ENCODE data around the gene EP400. TPM values are rescaled to one million over a fixed set of nuclear protein-coding genes. Genes with fewer than 3 reads are reported as not detected.

The EP400 gene
- total and polyA plus RNA-seq, 9 donors: 19.6 to 60.7 (median 44.0) TPM

DNA sequence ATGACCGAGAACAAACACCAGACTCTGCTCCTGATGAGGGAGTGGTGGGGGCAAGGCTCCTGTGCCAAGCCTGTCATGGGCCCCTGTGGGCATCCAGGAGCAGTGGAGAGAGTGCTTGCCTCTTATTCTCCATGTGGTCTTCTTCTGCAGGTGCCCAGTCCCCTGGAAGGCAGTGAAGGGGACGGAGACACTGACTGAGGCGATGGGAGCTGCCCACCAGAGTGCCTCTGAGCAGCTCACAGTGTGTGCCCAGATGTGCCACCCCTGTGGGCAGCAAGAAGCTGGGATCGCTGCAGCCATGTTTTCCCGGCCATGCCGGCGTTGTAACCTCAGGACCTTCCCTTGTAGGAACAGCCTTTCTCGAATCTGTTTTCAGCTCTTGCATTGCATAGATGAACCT lies 6.4 kb upstream of the EP400 start:
- DNase-seq: peak in 2 of 5 donors; percentile 15 to 27
- Histone ChIP-seq H3K27ac (no peak overlapping the region), H3K4me1 (ENCODE audit: insufficient read depth) (no peaks in the 10 kb centered on the region), H3K9me3 (no peaks in the 10 kb centered on the region), H3K27me3 (no peaks in the 10 kb centered on the region), H3K4me3 (no peak overlapping the region), H3K36me3 (no peaks in the 10 kb centered on the region)
- intact Hi-C loops (cut with DNase I): no loop called here
- 90 to 96% (median 96%) methylated on average over 8 of the region's 8 CpGs for WGBS, 3 donors
- TF ChIP-seq POLR2A (IDR thresholded peaks at IDR 0.05) (no peak), EP300 (IDR thresholded peaks at IDR 0.05) (no peak)
- TF ChIP-seq, protein P1, sequence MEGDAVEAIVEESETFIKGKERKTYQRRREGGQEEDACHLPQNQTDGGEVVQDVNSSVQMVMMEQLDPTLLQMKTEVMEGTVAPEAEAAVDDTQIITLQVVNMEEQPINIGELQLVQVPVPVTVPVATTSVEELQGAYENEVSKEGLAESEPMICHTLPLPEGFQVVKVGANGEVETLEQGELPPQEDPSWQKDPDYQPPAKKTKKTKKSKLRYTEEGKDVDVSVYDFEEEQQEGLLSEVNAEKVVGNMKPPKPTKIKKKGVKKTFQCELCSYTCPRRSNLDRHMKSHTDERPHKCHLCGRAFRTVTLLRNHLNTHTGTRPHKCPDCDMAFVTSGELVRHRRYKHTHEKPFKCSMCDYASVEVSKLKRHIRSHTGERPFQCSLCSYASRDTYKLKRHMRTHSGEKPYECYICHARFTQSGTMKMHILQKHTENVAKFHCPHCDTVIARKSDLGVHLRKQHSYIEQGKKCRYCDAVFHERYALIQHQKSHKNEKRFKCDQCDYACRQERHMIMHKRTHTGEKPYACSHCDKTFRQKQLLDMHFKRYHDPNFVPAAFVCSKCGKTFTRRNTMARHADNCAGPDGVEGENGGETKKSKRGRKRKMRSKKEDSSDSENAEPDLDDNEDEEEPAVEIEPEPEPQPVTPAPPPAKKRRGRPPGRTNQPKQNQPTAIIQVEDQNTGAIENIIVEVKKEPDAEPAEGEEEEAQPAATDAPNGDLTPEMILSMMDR (IDR thresholded peaks at IDR 0.05): no peak

DNA sequence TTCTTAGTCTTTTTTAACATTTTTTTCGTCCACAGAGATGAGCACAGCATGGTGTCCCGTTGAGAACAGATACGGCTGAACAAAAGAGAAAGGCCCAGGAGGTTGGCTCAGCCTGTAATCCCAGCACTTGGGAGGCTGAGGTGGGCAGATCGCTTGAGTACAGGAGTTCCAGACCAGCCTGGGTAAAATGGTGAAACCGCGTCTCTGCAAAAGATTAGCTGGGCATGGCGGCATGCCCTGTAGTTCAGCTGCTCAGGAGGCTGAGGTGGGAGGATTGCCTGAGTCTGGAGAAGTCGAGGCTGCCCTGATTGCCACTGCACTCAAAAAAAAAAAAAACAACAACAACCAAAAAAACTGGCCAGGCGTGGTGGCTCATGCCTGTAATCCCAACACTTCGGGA lies 5.9 kb upstream of the EP400 start:
- Histone ChIP-seq H3K27ac (no peak overlapping the region), H3K9me3 (no peaks in the 10 kb centered on the region), H3K36me3 (no peaks in the 10 kb centered on the region), H3K4me1 (ENCODE audit: insufficient read depth) (no peaks in the 10 kb centered on the region), H3K27me3 (no peaks in the 10 kb centered on the region), H3K4me3 (no peak overlapping the region)
- 94 to 96% (median 96%) methylated on average over 10 of the region's 10 CpGs for WGBS, 3 donors
- no peak for TF ChIP-seq POLR2A (IDR thresholded peaks at IDR 0.05)
- TF ChIP-seq EP300 (IDR thresholded peaks at IDR 0.05): no peak
- TF ChIP-seq, protein P1 (IDR thresholded peaks at IDR 0.05): no peak
- intact Hi-C loops (cut with DNase I): no loop called here
- DNase-seq: peak in 1 of 5 donors; percentile 18

DNA sequence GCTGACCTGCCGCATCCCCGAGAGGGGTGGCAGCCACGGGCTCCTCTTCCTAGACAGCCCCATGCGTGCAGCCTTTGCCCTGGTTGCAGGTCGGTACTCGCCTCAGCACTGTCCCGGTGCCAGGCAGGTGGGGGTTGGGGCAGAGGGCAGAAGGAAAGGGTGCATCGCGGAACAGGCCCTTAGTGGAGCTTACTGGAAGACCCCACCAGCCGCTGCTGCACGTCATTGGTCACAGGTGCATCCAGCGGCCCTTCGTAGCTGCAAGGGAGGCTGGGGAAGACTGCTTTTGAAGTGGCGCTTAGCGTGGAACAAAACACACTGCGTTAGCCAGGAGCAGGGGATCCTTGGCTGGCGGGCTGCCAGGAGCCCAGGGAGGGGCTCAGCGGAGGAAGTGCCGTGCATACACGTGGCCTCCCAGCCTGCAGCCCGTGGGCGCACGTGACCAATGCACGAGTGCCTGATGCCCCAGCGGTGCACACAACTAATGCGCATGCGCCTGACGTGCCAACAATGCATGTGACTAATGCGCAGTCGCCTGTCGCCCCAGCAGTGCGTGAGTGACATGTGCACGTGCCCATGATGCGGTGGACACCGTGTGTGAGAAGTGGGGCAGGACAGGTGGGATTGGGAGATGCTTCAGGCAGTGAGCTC lies 5.0 kb upstream of the EP400 start:
- Histone ChIP-seq H3K4me1 (ENCODE audit: insufficient read depth) (no peaks in the 10 kb centered on the region), H3K4me3 (no peak overlapping the region), H3K27ac (no peak overlapping the region), H3K36me3 (no peaks in the 10 kb centered on the region), H3K27me3 (no peaks in the 10 kb centered on the region), H3K9me3 (no peaks in the 10 kb centered on the region)
- 88 to 91% (median 91%) methylated on average over 35 of the region's 35 CpGs for WGBS, 3 donors
- TF ChIP-seq, protein P1 (IDR thresholded peaks at IDR 0.05): no peak
- TF ChIP-seq EP300 (IDR thresholded peaks at IDR 0.05): no peak
- TF ChIP-seq POLR2A (IDR thresholded peaks at IDR 0.05): no peak
- peak in 3 of 5 donors; percentile 37 to 43 (median 42) for DNase-seq
- intact Hi-C loops (cut with DNase I): no loop called here

GRCh38 chr12:131946757-131947156 lies 3.0 kb upstream of the EP400 start:
- Histone ChIP-seq H3K27ac (peak overlapping the region in 1 of 2 donors; percentile 3), H3K4me1 (ENCODE audit: insufficient read depth) (peaks cover 5% of the 10 kb centered on the region), H3K9me3 (no peaks in the 10 kb centered on the region), H3K36me3 (no peaks in the 10 kb centered on the region), H3K4me3 (no peak overlapping the region), H3K27me3 (no peaks in the 10 kb centered on the region)
- no peak for DNase-seq
- WGBS, 3 donors: 58 to 65% (median 60%) methylated on average over 6 of the region's 6 CpGs
- intact Hi-C loops (cut with DNase I): no loop called here
- TF ChIP-seq, protein P1 (IDR thresholded peaks at IDR 0.05): no peak
- TF ChIP-seq POLR2A (IDR thresholded peaks at IDR 0.05): no peak
- TF ChIP-seq EP300 (IDR thresholded peaks at IDR 0.05): no peak
